Stimulated activated CD8-positive, alpha-beta memory T cell treated with anti-CD3 and anti-CD28 coated beads, Interleukin-4, amount 100 ng/mL, for 24 hours (primary cell): ENCODE data around the gene GGA2.
"Not testable (repeated sequence)": the region's sequence is repeated elsewhere in the genome, so short reads cannot be mapped to it uniquely, and the experiment has no call there.

ENCODE experiments used
- DNase-seq: peaks from one replicate; pipeline ENCODE4 v3.0.0-alpha.2; 2020; ENCODE audit warnings: low read depth

The GGA2 gene

GRCh38 chr16:23466162-23466885 lies 44.0 kb downstream of the GGA2 start:
- DNase-seq: no peak

- DNase-seq: no peak
Observed at GRCh38 chr16:23465179-23465578, 45.1 kb downstream of the GGA2 start.

GRCh38 chr16:23464196-23464595 lies 46.1 kb downstream of the GGA2 start:
- DNase-seq: no peak

- DNase-seq: not testable (repeated sequence)
Observed at GRCh38 chr16:23462994-23463393, 47.3 kb downstream of the GGA2 start.

- DNase-seq: no peak
Observed at GRCh38 chr16:23453338-23454052, 56.8 kb downstream of the GGA2 start.

GRCh38 chr16:23452572-23453337 lies 57.5 kb downstream of the GGA2 start, which contains the start of gene COG7:
Gene COG7 (minus strand): TSS chr16:23453189. CDS start chr16:23452994, 195 bp downstream.
- DNase-seq: peak; percentile 80

- DNase-seq: no peak
Observed at GRCh38 chr16:23452221-23452571, 58.1 kb downstream of the GGA2 start.

GRCh38 chr16:23448392-23448791 lies 61.9 kb downstream of the GGA2 start:
- DNase-seq: no peak

GRCh38 chr16:23437542-23437941 lies 72.8 kb downstream of the GGA2 start:
- not testable (repeated sequence) for DNase-seq

- DNase-seq: no peak
Observed at GRCh38 chr16:23436951-23437350, 73.3 kb downstream of the GGA2 start.

- DNase-seq: peak; percentile 42
Observed at GRCh38 chr16:23435500-23435899, 74.8 kb downstream of the GGA2 start.

GRCh38 chr16:23434380-23434779 lies 75.9 kb downstream of the GGA2 start:
- DNase-seq: no peak

- no peak for DNase-seq
Observed at GRCh38 chr16:23433261-23433920, 76.9 kb downstream of the GGA2 start.

- no peak for DNase-seq
Observed at GRCh38 chr16:23432176-23433128, 77.8 kb downstream of the GGA2 start.

- DNase-seq: no peak
Observed at GRCh38 chr16:23428351-23428750, 81.9 kb downstream of the GGA2 start.

- DNase-seq: no peak
Observed at GRCh38 chr16:23424292-23424958, 85.9 kb downstream of the GGA2 start.

- no peak for DNase-seq
Observed at GRCh38 chr16:23423496-23424049, 86.7 kb downstream of the GGA2 start.

GRCh38 chr16:23420011-23420410 lies 90.3 kb downstream of the GGA2 start:
- no peak for DNase-seq

- no peak for DNase-seq
Observed at GRCh38 chr16:23416816-23417215, 93.5 kb downstream of the GGA2 start.

- DNase-seq: no peak
Observed at GRCh38 chr16:23414731-23415130, 95.6 kb downstream of the GGA2 start.
